NT2/D1 (cell line): Measurements from ENCODE around the gene HPS6.

Experiments
- SUZ12 ChIP-seq: IDR thresholded peaks from 2 replicates; pipeline ENCODE4 v1.6.1; 2011; ENCODE audit not compliant: insufficient read length, insufficient read depth; ENCODE audit errors: extremely low read depth
- YY1 ChIP-seq: IDR thresholded peaks from 2 replicates; pipeline ENCODE4 v1.6.1; 2011; ENCODE audit not compliant: insufficient read length, insufficient read depth
- ZNF274 ChIP-seq: IDR thresholded peaks from 2 replicates; pipeline ENCODE4 v1.6.1; 2011; ENCODE audit warnings: mild to moderate bottlenecking, low read depth, low read length

DNA sequence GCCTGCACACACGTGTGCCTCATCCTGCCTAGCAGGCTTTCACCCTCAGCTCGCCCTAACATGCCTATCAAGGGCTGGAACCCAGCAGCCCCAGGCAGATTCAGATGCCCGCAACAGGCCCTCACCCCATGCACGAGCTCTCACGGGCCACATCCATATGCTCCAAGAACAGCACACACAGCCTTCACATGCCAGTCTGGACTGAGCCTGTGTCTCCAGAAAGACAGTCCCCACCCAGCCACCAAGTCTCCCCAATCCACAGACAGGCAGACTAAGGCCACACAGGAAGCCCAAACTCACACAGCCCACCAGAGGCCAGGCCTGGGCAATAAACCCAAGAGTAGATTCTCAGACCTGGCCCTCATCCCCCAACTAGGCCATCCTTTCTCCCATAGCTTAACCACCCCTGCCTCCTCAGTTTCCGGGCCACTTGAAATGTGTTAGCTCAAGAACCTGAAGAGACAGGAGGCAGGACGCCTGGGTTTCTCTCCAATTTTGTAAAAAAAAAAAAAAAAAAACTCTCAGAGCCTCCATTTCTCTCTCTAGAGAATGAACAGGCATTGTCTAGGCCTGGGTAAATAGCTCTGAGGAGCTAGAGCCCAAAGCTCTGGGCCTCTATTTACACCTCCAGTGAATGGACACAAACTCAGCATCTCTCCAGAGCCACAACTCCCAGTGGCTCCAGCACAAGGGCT is 48.3 kb downstream of the HPS6 start:
- no peak for TF ChIP-seq ZNF274
- TF ChIP-seq SUZ12: no peak
- TF ChIP-seq YY1: no peak
